HUES48 (cell line): Measurements from ENCODE around the gene C12orf56.

Experiments used
- H3K27ac ChIP-seq: one replicate; pipeline ENCODE4 v1.7.0; 2013; ENCODE audit warnings: low read depth, low read length, inconsistent platforms
- H3K27me3 ChIP-seq: 2 replicates; pipeline ENCODE4 v1.6.1; 2013; ENCODE audit warnings: mild to moderate bottlenecking, low read length; ENCODE audit not compliant: control insufficient read depth, insufficient read depth
- H3K36me3 ChIP-seq: 2 replicates; pipeline ENCODE4 v1.6.1; 2013; ENCODE audit warnings: low read length; ENCODE audit not compliant: control insufficient read depth, insufficient read depth
- H3K4me1 ChIP-seq: 2 replicates; pipeline ENCODE4 v1.6.1; 2013; ENCODE audit warnings: mild to moderate bottlenecking, low read length; ENCODE audit not compliant: control insufficient read depth, insufficient read depth
- H3K4me3 ChIP-seq: 2 replicates; pipeline ENCODE4 v1.5.1; 2013; ENCODE audit warnings: mild to moderate bottlenecking, low read depth, low read length
- H3K9ac ChIP-seq: 2 replicates; pipeline ENCODE4 v1.6.1; 2013; ENCODE audit warnings: mild to moderate bottlenecking, low read depth, low read length, moderate library complexity
- H3K9me3 ChIP-seq: 2 replicates; pipeline ENCODE4 v1.6.1; 2013; ENCODE audit warnings: low read length; ENCODE audit not compliant: control insufficient read depth, insufficient read depth

C12orf56 gene

GRCh38 chr12:64411427-64411826, 20.9 kb upstream of the C12orf56 start:
- H3K27ac ChIP-seq, result no peak overlapping the region
- H3K4me3 ChIP-seq, result no peak overlapping the region
- no peaks in the 10 kb centered on the region for H3K9me3 ChIP-seq
- H3K36me3 ChIP-seq, result peaks cover 71% of the 10 kb centered on the region
- H3K9ac ChIP-seq, result no peak overlapping the region
- H3K27me3 ChIP-seq, result no peaks in the 10 kb centered on the region
- no peaks in the 10 kb centered on the region for H3K4me1 ChIP-seq

GRCh38 chr12:64407342-64408223, 17.0 kb upstream of the C12orf56 start:
- no peak overlapping the region for H3K4me3 ChIP-seq
- no peaks in the 10 kb centered on the region for H3K9me3 ChIP-seq
- H3K27ac ChIP-seq, result no peak overlapping the region
- H3K4me1 ChIP-seq, result no peaks in the 10 kb centered on the region
- no peak overlapping the region for H3K9ac ChIP-seq
- H3K27me3 ChIP-seq, result no peaks in the 10 kb centered on the region
- H3K36me3 ChIP-seq, result peaks cover 33% of the 10 kb centered on the region

GRCh38 chr12:64404470-64405256, 14.1 kb upstream of the C12orf56 start:
- peak overlapping the region; percentile 98 for H3K27ac ChIP-seq
- H3K36me3 ChIP-seq, result peaks cover 5% of the 10 kb centered on the region
- H3K9ac ChIP-seq, result peak overlapping the region; percentile 98
- no peaks in the 10 kb centered on the region for H3K27me3 ChIP-seq
- peaks cover 7% of the 10 kb centered on the region for H3K4me1 ChIP-seq
- peak overlapping the region; percentile 99 for H3K4me3 ChIP-seq
- no peaks in the 10 kb centered on the region for H3K9me3 ChIP-seq

GRCh38 chr12:64403707-64404469, 13.3 kb upstream of the C12orf56 start, which contains the start of gene XPOT:
TSS of gene XPOT (plus strand) at chr12:64404392. CDS start at chr12:64410036, 5,644 bp downstream.
- H3K4me3 ChIP-seq, result peak within 1 kb of the TSS; percentile 99
- H3K27me3 ChIP-seq, result no peaks in the 10 kb centered on the region
- peak within 1 kb of the TSS; percentile 98 for H3K27ac ChIP-seq
- no peaks in the 10 kb centered on the region for H3K9me3 ChIP-seq
- peak within 1 kb of the TSS; percentile 98 for H3K9ac ChIP-seq
- H3K4me1 ChIP-seq, result peaks cover 10% of the 10 kb centered on the region
- 0 out of 2 replicates have a peak, but pooled peaks cover 1% of the 10 kb centered on the region for H3K36me3 ChIP-seq

- no peaks in the 10 kb centered on the region for H3K9me3 ChIP-seq
- peaks cover 10% of the 10 kb centered on the region for H3K4me1 ChIP-seq
- no peak overlapping the region for H3K9ac ChIP-seq
- no peaks in the 10 kb centered on the region for H3K27me3 ChIP-seq
- H3K36me3 ChIP-seq, result no peaks in the 10 kb centered on the region
- no peak overlapping the region for H3K27ac ChIP-seq
- H3K4me3 ChIP-seq, result no peak overlapping the region
Measured at GRCh38 chr12:64402181-64402580, 11.6 kb upstream of the C12orf56 start.

GRCh38 chr12:64400041-64400440, 9.5 kb upstream of the C12orf56 start:
- Histone ChIP-seq H3K9ac (no peak overlapping the region), H3K9me3 (no peaks in the 10 kb centered on the region), H3K4me3 (no peak overlapping the region), H3K36me3 (no peaks in the 10 kb centered on the region), H3K27ac (peak overlapping the region; percentile 68), H3K27me3 (no peaks in the 10 kb centered on the region), H3K4me1 (peaks cover 10% of the 10 kb centered on the region)

- no peak overlapping the region for H3K4me3 ChIP-seq
- no peaks in the 10 kb centered on the region for H3K36me3 ChIP-seq
- H3K9ac ChIP-seq, result no peak overlapping the region
- H3K27me3 ChIP-seq, result peaks cover 3% of the 10 kb centered on the region; the same call in 1 of the 2 replicates
- no peak overlapping the region for H3K27ac ChIP-seq
- H3K4me1 ChIP-seq, result peaks cover 10% of the 10 kb centered on the region
- no peaks in the 10 kb centered on the region for H3K9me3 ChIP-seq
Measured at GRCh38 chr12:64395739-64396138, 5.2 kb upstream of the C12orf56 start.

GRCh38 chr12:64392221-64392620, 1.7 kb upstream of the C12orf56 start:
- Histone ChIP-seq H3K27me3 (peaks cover 12% of the 10 kb centered on the region), H3K9ac (no peak overlapping the region), H3K4me3 (no peak overlapping the region), H3K36me3 (no peaks in the 10 kb centered on the region), H3K9me3 (no peaks in the 10 kb centered on the region), H3K27ac (no peak overlapping the region), H3K4me1 (no peaks in the 10 kb centered on the region)

GRCh38 chr12:64389154-64389553, 1.4 kb downstream of the C12orf56 start:
- H3K4me3 ChIP-seq, result no peak overlapping the region
- no peaks in the 10 kb centered on the region for H3K36me3 ChIP-seq
- H3K4me1 ChIP-seq, result no peaks in the 10 kb centered on the region
- no peaks in the 10 kb centered on the region for H3K9me3 ChIP-seq
- no peak overlapping the region for H3K27ac ChIP-seq
- H3K27me3 ChIP-seq, result peaks cover 12% of the 10 kb centered on the region
- no peak overlapping the region for H3K9ac ChIP-seq

- Histone ChIP-seq H3K4me3 (no peak overlapping the region), H3K36me3 (no peaks in the 10 kb centered on the region), H3K4me1 (no peaks in the 10 kb centered on the region), H3K9ac (no peak overlapping the region), H3K27me3 (peaks cover 12% of the 10 kb centered on the region), H3K9me3 (no peaks in the 10 kb centered on the region), H3K27ac (no peak overlapping the region)
Measured at GRCh38 chr12:64387197-64387816, 3.3 kb downstream of the C12orf56 start.
